ENCODE measurements around the gene MOXD1.

MOXD1 gene

DNA sequence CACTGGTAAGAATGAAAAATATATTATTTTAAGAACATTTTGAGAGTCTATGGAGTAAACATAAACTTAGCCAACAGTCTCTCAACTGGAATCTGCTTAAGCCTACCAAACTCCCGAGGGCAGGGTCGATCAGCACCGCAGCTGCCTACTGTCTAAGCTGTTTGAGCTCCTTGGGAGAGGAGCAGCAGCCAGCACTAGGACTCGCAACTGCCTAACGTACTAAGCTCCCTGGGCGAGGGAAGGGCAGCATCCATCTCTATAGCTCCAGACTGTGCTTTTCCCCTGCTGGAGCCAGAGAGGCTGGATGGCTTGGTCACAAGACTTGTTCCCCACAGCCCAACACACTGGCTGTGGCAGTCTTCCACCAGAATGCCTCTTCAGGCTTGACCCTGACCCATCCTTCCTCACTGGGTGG lies 96.4 kb downstream of the MOXD1 start:
- H3K79me2 ChIP-seq (ENCODE audit: insufficient read depth, low read length), result no peaks in the 10 kb centered on the region
- H3F3A ChIP-seq (ENCODE audit: insufficient read depth), result no peaks in the 10 kb centered on the region
- H4K20me1 ChIP-seq (ENCODE audit: low read depth, low read length), result no peaks in the 10 kb centered on the region
- H3K9me2 ChIP-seq (replicated peaks; ENCODE audit: insufficient read depth, low read length), result no peaks in the 10 kb centered on the region
- H3K9ac ChIP-seq (ENCODE audit: low read length), result no peak overlapping the region
- no peak overlapping the region for H3K4me2 ChIP-seq (ENCODE audit: low read depth, low read length, poor library complexity, severe bottlenecking)
- TF ChIP-seq EZH2phosphoT487 (conservative IDR thresholded peaks at IDR 0.05; ENCODE audit: low read length) (no peak), CTCF (IDR thresholded peaks at IDR 0.05; ENCODE audit: insufficient read depth, low read length, poor library complexity, severe bottlenecking) (no peak)
- no peak overlapping the region for H2AFZ ChIP-seq (ENCODE audit: low read depth, low read length, severe bottlenecking)
- H3K27me3 ChIP-seq (ENCODE audit: low read length), result no peaks in the 10 kb centered on the region
- no peak overlapping the region for H3K4me3 ChIP-seq (ENCODE audit: insufficient read depth, low read length, poor library complexity, severe bottlenecking)
- no peaks in the 10 kb centered on the region for H3K9me3 ChIP-seq (ENCODE audit: insufficient read depth, low read length)
- H3K27ac ChIP-seq (ENCODE audit: low read depth, low read length), result no peak overlapping the region
- no peaks in the 10 kb centered on the region for H3K36me3 ChIP-seq (ENCODE audit: low read length)

DNA sequence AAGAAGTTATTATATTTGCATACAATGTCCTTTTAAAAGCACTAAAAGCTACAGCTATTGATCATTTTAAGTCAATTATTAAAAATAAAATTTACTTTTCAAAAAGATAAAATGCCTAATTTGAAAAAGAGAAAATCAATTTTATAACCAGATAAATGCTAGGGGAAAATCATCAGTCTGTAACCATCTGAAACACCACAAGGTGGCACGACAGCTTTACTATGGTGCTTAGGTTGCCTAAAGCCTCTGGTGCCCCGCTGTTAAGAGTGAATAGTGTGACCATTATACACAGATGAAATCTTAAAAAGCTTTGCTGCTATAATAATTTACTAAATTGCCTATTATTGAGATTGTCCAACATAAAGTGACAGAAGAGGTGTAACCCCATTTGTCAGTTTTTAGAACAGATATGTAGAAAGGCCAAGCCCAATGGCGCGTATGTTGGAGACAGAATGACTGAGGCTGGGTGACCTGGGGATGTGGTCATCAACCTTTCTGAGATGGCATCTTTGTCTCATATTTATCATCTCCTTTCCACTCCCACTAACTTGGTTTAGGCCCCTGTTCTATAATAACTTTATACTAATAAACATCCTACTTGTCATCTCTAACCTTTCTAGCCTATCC lies 100.8 kb downstream of the MOXD1 start:
- Histone ChIP-seq H3K9me2 (replicated peaks; ENCODE audit: insufficient read depth, low read length) (no peaks in the 10 kb centered on the region), H3K4me3 (ENCODE audit: insufficient read depth, low read length, poor library complexity, severe bottlenecking) (no peak overlapping the region), H3K27ac (ENCODE audit: low read depth, low read length) (no peak overlapping the region), H3K79me2 (ENCODE audit: insufficient read depth, low read length) (no peaks in the 10 kb centered on the region), H3K4me2 (ENCODE audit: low read depth, low read length, poor library complexity, severe bottlenecking) (no peak overlapping the region), H3K27me3 (ENCODE audit: low read length) (no peaks in the 10 kb centered on the region), H3K9ac (ENCODE audit: low read length) (no peak overlapping the region), H3K36me3 (ENCODE audit: low read length) (no peaks in the 10 kb centered on the region), H2AFZ (ENCODE audit: low read depth, low read length, severe bottlenecking) (no peak overlapping the region), H4K20me1 (ENCODE audit: low read depth, low read length) (no peaks in the 10 kb centered on the region), H3K9me3 (ENCODE audit: insufficient read depth, low read length) (no peaks in the 10 kb centered on the region), H3F3A (ENCODE audit: insufficient read depth) (no peaks in the 10 kb centered on the region)
- TF ChIP-seq EZH2phosphoT487 (conservative IDR thresholded peaks at IDR 0.05; ENCODE audit: low read length) (no peak), CTCF (IDR thresholded peaks at IDR 0.05; ENCODE audit: insufficient read depth, low read length, poor library complexity, severe bottlenecking) (peak; percentile 56)

DNA sequence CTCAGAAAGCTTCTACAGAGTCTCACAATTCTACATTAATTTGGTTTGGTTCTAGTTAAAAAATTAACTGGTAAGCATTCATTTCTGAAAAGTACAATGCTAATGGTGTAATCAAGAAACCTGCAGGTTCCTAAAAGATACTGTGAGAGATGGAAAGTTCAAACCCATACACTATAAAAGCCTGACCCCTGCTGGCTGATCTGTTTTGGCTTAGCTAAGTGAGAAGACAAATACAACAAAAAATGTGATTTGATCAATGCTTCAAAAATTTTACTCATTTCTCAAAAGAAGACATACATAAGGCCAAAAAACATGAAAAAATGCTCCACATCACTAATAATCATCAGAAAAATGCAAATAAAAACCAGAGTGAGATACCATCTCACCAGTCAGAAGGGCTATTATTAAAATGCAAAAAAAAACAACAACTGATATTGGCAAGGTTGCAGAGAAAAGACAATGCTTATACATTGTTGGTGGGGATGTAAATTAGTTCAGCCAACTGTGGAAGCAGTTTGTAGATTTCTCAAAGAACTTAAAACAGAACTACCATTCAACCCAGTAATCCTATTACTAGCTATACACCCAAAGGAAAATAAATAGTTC lies 102.8 kb downstream of the MOXD1 start:
- Histone ChIP-seq H3K79me2 (ENCODE audit: insufficient read depth, low read length) (no peaks in the 10 kb centered on the region), H3K27ac (ENCODE audit: low read depth, low read length) (no peak overlapping the region), H3K27me3 (ENCODE audit: low read length) (no peaks in the 10 kb centered on the region), H3K36me3 (ENCODE audit: low read length) (no peaks in the 10 kb centered on the region), H3K4me3 (ENCODE audit: insufficient read depth, low read length, poor library complexity, severe bottlenecking) (no peak overlapping the region), H3F3A (ENCODE audit: insufficient read depth) (no peaks in the 10 kb centered on the region), H3K9ac (ENCODE audit: low read length) (no peak overlapping the region), H3K9me2 (replicated peaks; ENCODE audit: insufficient read depth, low read length) (no peaks in the 10 kb centered on the region), H2AFZ (ENCODE audit: low read depth, low read length, severe bottlenecking) (no peak overlapping the region), H4K20me1 (ENCODE audit: low read depth, low read length) (no peaks in the 10 kb centered on the region), H3K9me3 (ENCODE audit: insufficient read depth, low read length) (no peaks in the 10 kb centered on the region), H3K4me2 (ENCODE audit: low read depth, low read length, poor library complexity, severe bottlenecking) (no peak overlapping the region)
- TF ChIP-seq EZH2phosphoT487 (conservative IDR thresholded peaks at IDR 0.05; ENCODE audit: low read length), result no peak
- peak; percentile 71 for TF ChIP-seq CTCF (IDR thresholded peaks at IDR 0.05; ENCODE audit: insufficient read depth, low read length, poor library complexity, severe bottlenecking)

All from SU-DHL-6 (cell line).